ENCODE measurements around the gene TNRC6C.
"Not testable (repeated sequence)": the region's sequence is repeated elsewhere in the genome, so short reads cannot be mapped to it uniquely, and the experiment has no call there.

The TNRC6C gene

DNA sequence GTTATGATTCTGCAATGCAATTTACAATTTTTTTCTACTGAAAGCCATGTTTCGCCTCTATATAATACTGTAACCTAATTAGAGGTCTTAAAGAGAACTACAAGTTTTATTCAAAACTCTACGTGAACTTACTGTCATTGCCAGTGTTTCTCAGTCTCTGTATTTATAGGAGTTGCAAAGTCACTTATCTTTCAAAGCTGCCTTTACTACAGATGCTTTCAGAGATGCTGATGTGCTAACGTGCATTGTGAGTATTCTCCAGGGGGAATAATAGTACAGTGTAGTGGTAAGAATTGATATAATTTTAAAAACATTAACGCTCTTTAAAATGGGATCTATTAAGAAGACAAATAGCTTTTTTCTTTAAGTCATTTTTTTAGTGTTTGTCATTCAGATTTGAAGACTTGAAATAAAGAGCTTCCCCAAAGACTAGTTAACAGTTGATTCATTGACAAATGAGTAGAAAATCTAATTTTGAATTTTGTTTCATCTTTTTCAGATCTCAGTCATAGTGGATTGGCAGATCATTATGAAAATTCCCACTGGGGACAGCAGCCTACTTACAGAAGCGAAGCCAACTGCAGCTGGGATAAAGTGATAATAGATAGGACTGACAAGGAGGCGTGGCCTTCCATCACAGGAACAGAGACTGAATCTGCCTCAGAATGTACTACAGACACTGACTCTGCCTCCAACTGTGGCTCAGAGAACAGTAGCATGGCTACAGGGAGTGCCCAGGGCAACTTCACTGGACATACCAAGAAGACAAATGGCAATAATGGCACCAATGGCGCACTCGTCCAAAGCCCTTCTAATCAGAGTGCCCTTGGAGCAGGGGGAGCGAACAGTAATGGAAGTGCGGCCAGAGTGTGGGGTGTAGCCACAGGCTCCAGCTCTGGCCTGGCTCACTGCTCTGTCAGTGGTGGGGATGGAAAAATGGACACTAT lies 90.1 kb downstream of the TNRC6C start:
- DNase-seq: no peak

DNA sequence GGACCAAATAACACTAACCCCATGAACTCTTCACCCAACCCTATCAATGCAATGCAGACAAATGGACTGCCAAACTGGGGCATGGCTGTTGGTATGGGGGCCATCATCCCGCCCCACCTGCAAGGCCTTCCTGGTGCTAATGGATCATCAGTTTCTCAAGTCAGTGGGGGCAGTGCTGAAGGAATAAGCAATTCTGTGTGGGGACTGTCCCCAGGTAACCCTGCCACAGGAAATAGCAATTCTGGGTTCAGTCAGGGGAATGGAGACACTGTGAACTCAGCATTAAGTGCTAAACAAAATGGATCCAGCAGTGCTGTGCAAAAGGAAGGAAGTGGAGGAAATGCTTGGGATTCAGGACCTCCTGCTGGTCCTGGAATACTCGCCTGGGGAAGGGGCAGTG lies 91.1 kb downstream of the TNRC6C start:
- DNase-seq: no peak

DNA sequence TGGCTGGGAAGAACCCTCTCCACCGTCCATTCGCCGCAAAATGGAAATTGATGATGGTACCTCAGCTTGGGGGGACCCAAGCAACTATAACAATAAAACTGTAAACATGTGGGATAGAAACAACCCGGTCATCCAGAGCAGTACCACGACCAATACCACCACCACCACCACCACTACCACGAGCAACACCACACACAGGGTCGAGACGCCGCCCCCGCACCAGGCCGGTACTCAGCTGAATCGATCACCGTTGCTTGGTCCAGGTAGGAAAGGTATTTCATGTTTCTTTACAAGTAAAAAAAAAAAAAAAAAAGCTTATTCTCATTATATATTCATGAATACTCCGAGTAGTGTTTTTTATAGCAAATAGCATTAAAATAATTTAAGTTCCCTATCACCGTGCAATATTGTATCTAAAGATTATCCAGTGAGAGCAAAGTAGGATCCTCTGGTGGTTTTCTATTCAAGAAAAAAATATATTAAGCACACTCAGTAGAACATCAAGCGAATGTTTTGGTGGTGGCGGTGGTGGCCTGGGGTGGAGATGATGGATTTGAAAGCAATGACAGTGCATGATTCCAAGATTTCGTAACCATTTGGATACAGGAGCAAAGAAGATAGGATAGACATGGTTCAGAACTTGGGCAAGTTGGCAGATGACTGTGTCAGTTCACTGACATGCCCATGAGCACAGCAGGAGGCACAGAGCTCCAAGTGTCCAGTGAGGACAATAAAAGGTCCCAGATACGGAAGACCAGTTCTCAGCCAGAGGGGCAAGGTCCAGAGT lies 92.9 kb downstream of the TNRC6C start:
- DNase-seq: no peak

DNA sequence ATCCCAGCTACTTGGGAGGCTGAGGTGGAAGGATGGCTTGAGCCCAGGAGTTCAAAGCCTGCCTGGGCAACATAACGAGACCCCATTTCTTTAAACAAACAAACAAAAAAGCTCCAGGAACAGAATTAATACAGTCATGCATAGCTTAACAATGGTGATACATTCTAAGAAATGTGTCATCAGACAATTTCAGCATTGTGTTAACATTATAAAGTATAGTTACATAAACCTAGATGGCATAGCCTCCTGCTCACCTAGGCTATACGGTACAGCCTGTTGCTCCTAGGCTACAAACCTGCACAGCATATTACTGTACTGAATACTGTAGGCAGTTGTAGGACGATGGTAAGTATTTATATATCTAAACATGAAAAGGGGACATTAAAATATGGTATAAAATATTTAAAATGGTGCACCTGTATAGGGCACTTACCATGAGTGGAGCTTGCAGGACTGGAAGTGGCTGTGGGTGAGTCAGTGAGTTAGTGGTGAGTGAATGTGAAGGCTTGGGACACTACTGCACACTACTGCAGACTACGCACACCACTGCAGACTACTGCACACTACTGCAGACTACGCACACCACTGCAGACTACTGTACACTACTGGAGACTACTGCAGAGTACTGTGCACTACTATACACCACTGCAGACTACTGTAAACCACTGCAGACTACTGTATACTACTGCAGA lies 95.4 kb downstream of the TNRC6C start:
- no peak for DNase-seq

DNA sequence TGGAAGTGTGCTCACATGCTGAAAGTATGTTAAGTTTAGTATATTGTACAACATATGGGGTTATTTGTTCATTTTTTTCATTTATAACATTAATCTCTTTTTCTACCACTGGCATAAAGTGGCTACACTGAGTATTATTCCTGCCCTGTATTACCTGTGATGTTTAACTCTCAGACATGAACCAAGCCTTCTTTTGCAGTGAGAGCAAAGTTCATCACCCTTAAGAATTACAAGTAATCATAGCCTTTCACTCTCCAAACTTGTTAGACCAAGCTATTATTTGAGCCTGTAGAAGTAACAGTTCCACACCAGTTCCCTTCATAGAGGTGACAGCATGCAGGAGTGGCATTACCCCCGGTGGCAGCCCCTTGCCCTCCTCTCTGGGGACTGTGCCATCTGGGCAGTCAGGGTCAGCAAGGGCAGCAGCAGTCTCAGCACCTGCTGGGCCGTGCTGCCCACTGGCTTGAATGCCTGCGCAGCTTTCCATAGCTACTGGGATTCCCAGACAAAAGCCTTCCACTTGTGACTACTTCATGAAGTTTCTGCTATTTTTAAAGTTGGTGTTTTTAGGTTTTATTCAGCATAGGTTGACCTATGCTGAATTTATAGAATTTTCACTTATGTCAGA lies 98.7 kb downstream of the TNRC6C start:
- DNase-seq: no peak

DNA sequence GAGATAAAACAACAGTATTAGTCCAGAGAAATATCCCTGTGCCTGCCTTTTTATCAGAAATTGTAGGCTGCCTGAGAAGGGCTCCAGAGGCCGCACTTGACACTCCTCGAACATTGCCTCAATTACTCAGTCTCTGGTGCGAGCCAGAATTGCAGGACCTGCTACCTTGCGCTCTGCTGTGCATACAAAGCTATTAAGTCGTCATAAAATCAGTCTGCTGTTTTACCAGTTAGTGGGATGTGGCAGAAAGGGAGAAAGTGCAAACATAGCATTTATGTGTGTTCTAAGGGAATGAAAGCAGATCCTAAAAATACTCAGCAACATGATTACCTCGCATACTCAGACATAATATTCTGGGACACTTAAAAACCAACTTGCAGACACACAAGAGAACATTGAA lies 99.5 kb downstream of the TNRC6C start:
- no peak for DNase-seq

DNA sequence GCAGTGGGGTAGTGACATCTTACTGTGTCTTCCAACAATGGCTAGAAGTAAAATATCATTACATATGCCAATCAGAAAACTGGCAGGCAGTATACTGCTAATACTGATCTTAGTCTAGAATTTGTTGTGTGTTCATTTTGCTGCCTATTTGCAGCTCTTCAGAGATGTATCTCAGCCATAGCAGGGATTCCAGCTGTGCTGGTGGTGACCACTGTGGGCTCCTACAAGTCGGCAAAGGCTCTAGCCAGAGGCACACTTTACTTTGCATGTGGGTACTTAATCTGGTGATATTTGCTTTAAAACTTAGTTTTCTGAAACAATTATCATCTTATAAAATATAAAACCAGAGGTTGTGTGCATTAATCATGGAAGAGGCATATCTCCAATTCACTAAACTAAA lies 100.1 kb downstream of the TNRC6C start:
- no peak for DNase-seq

DNA sequence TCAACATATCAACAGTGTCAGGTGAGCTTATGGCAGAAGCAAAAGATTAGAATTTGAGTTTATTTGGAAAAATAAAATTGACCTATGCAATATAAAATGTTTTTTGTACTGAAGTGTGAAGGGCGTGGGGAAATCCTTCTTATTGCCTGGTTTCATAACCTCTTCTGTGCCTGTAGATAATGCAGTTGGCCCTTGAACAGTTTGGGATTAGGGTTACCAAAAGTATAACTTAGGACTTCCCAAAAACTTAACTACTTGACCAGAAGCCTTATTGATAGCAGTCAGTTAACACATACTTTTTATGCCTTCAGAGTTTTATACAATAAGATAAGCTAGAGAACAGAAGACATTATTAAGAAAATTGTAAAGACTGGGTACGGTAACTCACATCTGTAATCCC lies 104.1 kb downstream of the TNRC6C start:
- no peak for DNase-seq

DNA sequence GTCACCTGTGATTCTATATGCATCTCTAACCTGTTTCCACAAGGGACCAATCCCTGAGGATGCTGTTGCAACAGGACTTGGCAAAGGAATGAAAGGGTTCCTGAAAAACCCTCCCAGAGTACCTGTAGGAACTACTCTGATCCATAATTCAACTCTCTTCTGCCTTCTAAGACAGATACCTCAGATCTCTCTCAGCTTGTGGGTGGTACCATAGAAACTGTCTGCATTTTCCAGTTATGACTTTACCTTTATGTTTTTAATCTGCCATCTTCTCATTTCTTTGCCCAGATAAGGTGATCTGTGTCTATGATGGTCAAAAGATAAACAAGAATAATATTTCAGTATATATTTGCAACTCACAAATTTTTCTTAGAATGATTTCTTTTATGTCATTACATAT lies 105.0 kb downstream of the TNRC6C start:
- no peak for DNase-seq

DNA sequence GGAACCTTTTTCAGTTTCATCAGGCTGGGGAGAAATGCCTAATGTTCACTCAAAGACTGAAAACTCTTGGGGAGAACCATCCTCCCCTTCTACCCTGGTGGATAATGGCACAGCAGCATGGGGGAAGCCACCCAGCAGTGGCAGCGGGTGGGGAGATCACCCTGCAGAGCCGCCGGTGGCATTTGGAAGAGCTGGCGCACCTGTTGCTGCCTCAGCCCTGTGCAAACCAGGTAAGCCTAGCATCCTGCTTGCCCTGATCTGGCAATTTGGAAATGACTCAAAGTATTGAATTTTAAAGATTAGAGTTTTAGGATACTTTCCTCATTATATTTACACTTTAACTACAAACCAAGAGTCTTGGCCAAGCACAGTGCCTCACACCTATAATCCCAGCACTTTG lies 106.2 kb downstream of the TNRC6C start:
- no peak for DNase-seq

DNA sequence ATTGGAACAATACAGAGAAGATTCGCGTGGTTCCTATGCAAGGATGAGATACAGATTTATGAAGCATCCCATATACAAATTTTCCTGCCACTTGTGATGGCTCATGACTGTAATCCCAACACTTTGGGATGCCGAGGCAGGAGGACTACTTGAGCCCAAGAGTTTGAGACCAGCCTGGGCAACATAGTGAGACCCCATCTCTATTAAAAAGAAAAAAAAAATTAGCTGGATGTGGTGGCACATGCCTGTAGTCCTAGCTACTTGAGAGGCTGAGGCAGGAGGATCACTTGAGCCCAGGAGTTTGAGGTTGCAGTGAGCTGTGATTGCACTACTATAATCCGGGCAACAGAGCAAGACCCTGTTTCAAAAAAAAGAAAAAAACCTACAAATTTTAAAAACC lies 108.5 kb downstream of the TNRC6C start:
- DNase-seq: not testable (repeated sequence)

DNA sequence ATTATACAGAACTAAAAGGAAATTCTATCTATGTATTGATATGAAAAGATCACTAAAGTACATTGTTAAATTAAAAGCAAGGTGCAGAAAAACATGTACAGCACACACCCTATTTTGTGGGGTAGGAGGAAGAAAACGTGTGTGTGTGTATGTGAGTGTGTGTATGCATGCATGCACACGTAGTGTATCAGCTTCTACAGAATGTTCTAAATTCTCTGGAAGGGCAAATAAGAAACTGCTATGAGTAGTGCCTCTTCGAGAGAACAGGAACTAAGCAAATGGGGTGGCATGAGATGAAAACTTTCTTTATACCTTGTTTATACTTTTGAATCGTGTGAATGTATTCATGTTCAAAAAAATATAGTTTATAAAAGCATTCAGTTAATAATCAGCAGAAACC lies 111.2 kb downstream of the TNRC6C start:
- DNase-seq: no peak

DNA sequence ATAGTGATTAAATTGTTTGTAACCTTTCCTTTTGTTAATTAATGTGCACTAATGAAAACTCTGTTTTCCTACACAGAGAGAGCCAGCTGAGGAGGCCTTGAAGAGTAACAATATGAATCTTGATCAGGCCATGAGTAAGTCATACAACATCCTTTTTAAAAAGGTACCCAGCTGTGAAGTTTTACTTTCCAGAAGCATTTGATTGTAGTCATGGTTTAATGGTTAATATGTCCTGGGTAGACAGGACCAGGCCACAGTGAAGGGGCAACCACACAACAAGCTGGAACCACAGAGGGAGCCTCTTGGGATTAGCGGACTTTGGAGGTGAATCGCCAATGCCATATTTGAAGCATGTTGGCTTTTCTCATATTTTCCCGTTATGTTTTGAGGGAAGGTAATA lies 114.5 kb downstream of the TNRC6C start:
- DNase-seq: no peak

DNA sequence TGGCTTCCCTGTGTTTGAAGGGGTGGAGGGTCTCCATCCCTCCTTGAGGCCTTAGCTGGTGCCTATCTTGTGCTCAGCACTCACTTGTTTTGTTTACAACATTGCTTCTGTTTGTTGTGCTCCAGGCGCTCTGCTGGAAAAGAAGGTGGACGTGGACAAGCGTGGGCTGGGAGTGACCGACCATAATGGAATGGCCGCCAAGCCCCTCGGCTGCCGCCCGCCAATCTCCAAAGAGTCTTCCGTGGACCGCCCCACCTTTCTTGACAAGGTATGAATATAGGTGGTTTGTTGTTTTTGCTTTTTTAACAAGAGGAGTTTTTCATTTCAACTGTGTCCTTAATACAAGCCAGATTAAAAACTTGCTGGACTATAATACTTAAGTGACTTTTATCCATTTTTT lies 116.5 kb downstream of the TNRC6C start:
- DNase-seq: no peak

DNA sequence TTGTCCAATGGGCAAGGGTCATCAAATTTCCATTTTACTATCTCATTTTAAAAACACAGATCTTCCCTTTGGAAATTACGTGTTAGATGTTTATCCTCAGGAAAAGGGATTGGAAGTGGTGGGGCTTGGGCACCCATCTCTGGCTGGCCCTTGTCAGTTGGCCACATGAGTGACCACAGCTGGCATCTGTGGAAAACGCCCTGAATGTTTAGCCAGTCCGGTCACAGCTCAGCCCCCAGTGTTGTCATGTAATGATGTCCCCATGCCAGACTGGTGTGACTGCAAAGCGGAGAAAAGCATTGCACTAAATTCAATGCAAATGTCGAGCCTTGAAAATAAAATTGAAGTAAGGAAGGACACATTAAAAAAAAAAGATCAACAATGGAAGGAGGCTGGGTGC lies 117.0 kb downstream of the TNRC6C start:
- DNase-seq: no peak

DNA sequence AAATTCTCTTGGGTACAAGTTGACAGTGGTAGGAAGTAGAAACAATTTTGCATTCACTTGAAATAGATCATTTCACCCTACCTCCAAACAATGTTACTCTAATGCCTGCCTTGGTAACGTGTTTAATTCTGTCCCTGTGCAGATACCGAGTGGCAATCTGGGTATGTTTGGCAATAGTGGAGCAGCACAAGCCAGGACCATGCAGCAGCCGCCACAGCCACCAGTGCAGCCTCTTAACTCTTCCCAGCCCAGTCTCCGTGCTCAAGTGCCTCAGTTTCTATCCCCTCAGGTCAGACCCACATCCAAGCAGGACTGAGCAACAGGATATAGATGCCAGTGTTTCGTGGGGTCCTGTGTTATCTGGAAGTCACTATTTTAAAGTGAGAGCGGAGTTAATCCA lies 120.8 kb downstream of the TNRC6C start:
- DNase-seq: no peak

DNA sequence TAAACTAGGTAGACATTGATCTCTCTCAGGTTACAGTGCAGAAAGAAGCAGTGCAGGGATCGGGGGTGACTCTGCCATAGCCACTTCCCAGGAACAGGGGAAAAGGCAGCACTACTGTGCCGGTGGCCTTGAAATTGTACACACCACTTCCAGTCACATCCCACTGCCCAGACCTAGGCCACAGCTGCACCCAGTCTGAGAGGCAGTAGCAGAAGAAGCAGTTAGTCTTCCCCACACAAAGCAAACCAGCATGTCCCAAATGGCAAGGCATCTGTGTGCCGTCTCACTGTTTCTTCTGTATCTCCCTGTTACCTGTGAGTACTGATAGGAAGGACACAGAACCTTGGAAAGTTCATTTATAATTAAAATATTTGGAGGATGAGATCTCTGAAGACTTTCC lies 123.0 kb downstream of the TNRC6C start:
- DNase-seq: no peak

DNA sequence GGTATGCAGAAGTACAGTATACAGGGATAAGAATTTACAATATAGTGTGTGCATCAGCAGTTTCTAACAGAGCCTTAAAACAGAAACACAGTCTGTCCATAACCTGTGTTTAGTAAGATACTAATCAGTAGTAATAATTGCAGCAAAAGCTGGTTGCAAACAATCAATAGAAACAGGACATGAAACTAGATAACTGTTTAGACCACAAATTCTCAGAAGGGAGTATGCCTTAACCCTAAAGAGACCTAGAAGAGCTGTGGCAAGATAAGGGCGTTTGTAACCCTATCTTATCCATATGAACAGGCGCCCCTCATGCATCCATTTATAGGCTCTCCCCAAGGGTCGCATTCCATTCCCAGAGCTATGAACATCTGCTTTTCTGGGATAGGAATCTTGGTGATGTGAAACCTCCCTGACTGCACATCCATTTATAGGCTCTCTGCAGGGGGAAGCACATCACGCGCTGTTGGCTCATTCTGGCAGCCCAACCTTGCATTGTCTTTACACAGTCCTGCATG lies 123.9 kb downstream of the TNRC6C start:
- not testable (repeated sequence) for DNase-seq

DNA sequence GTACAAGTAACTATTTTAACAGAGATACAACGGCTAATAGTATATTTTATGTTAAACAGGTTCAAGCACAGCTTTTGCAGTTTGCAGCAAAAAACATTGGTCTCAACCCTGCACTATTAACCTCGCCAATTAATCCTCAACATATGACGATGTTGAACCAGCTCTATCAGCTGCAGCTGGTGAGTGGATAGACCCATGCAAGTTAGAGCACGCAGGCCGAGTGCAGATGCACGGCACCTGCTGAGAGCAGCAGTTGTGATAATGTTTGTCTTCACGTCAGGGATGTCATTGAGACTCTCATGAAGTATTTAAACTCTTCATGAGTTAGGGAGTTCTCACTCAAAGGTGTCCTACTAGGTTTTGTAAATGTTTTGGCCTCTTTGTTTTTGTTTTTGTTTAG lies 124.5 kb downstream of the TNRC6C start:
- peak; percentile 16 for DNase-seq

DNA sequence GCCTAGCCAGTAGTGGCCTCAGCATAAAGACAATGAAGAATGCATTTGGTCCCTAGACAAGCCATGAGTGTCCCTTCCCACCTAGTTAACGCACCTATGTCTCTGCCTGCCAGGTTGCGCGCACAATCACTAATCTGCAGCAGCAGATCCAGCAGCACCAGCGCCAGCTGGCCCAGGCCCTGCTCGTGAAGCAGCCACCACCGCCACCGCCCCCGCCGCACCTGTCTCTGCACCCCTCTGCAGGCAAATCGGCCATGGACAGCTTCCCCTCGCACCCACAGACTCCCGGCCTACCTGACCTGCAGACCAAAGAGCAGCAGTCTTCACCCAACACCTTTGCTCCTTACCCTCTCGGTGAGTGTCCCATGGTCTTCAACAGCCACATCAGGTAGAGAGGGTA lies 128.2 kb downstream of the TNRC6C start:
- DNase-seq: no peak

DNA sequence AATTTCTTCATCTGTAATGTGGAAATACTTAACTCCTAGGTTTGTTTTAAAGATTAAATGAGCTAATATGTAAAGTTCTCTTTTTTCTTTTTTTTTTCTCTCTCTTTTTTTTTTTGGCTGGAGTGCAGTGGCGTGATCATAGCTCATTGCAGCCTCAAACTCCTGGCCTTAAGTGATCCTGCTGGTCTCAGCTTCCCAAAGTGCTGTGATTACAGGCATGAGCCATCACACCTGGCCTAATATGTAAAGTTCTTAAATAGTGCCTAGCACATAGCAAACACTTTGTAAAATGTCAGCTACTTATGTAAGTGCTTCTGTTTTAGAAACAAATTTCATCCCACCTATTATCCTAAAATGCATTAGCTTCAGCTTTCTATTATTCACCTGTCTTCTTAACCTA lies 130.0 kb downstream of the TNRC6C start:
- DNase-seq: no peak

DNA sequence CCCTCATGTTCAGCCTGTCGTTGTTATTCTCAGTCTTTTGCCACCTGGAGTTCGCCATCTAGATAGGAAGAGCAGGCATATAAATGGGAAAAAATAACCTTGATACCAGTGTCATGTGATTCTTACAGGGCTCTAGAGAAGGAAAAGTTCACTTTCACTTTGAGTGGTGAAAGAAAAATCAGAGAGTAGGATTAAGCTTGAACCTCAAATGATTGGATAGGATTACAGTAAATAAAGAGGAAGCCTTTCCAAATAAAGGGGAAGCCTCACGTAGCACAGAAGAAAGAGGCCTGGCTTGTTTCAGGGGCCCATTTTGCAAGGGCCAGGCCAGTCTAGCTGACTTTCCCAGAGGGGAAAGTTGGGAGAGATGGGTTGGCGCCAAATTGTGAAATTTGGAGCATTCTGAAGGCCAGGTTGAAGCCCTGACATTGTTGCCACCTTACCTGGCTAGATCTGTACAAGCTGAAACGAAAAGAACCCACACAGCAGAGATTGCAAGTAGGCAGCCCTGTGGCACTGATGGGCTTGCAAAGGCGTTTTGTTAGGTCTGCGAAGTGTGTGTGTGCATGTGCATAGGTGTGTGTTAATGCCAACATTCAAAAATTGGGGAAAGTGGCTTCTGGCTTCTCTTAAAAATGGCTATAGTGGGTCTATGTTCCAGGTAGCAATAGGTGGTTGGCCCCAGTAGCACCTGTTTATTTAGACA lies 131.2 kb downstream of the TNRC6C start:
- DNase-seq: no peak
